Endodermal cell (in vitro differentiated cells): ENCODE measurements around the gene CD99. TPM values are rescaled to one million over a fixed set of nuclear protein-coding genes. Genes with fewer than 3 reads are reported as not detected.

ENCODE experiments used
- DNase-seq: peaks from one replicate; pipeline ENCODE4 v3.0.0-alpha.2; 2017
- H3K27ac ChIP-seq: 2 replicates; pipeline ENCODE4 v1.5.1; 2013; ENCODE audit warnings: mild to moderate bottlenecking, low read depth, low read length, moderate library complexity
- H3K27me3 ChIP-seq: 2 replicates; pipeline ENCODE4 v1.6.1; 2013; ENCODE audit warnings: mild to moderate bottlenecking, low read length, moderate library complexity; ENCODE audit not compliant: insufficient read depth, control insufficient read depth, poor library complexity, severe bottlenecking
- H3K36me3 ChIP-seq: 2 replicates; pipeline ENCODE4 v1.7.0; 2013; ENCODE audit warnings: mild to moderate bottlenecking, low read length, moderate library complexity; ENCODE audit not compliant: control insufficient read depth, insufficient read depth
- H3K4me1 ChIP-seq: one replicate; pipeline ENCODE4 v1.7.0; 2013; ENCODE audit warnings: low read length; ENCODE audit not compliant: control insufficient read depth, insufficient read depth
- H3K4me3 ChIP-seq: 2 replicates; pipeline ENCODE4 v1.5.1; 2013; ENCODE audit warnings: mild to moderate bottlenecking, low read length, moderate library complexity
- H3K9ac ChIP-seq: 2 replicates; pipeline ENCODE4 v1.6.1; 2013; ENCODE audit warnings: mild to moderate bottlenecking, low read length, moderate library complexity; ENCODE audit not compliant: poor library complexity, severe bottlenecking; ENCODE audit errors: extremely low read depth
- H3K9me3 ChIP-seq: 2 replicates; pipeline ENCODE4 v1.6.1; 2013; ENCODE audit warnings: mild to moderate bottlenecking, low read length, moderate library complexity; ENCODE audit not compliant: control insufficient read depth
- H3K27ac Mint-ChIP-seq: 2 replicates; pipeline ENCODE4 v1.8.0; 2020; ENCODE audit warnings: mixed read lengths
- H3K27me3 Mint-ChIP-seq: 2 replicates; pipeline ENCODE4 v1.8.0; 2021; ENCODE audit warnings: mild to moderate bottlenecking, mixed read lengths; ENCODE audit not compliant: insufficient read depth
- H3K36me3 Mint-ChIP-seq: 2 replicates; pipeline ENCODE4 v1.8.0; 2020; ENCODE audit warnings: low read depth, mixed read lengths
- H3K4me1 Mint-ChIP-seq: 2 replicates; pipeline ENCODE4 v1.8.0; 2020; ENCODE audit warnings: mixed read lengths
- H3K4me3 Mint-ChIP-seq: 2 replicates; pipeline ENCODE4 v1.8.0; 2020; ENCODE audit warnings: mild to moderate bottlenecking, moderate library complexity, mixed read lengths
- H3K9me3 Mint-ChIP-seq: 2 replicates; pipeline ENCODE4 v1.8.0; 2020; ENCODE audit warnings: mild to moderate bottlenecking, mixed read lengths
- WGBS, 2 experiments: methylation state at CpG; one replicate each; pipeline versions ENCODE4 v1.1.5 to v1.1.7; 2013; ENCODE audit warnings: missing lambda C conversion rate in 2 of 2, mixed read lengths in 1 of 2; ENCODE audit not compliant: insufficient coverage in 1 of 2, insufficient read length in 1 of 2; 5-methylcytosine and 5-hydroxymethylcytosine counted together
- total RNA-seq, 2 donors: library from RNA; stranded (reverse); fragmentation: NEBNext Ultra II Directional in 1 of 2; extraction: Animal tissue kit (Norgen Biotek cat#: 25700) in 1 of 2; gene quantifications; 2 replicates in 1 of 2; 3 replicates in 1 of 2; pipeline ENCODE4 v1.2.1, GENCODE V29; 2021
- TF ChIP-seq, protein P1 (sequence below): fragments of 200-600 bp; sonication (generic); conservative IDR thresholded peaks from 2 replicates; pipeline ENCODE4 v1.5.0; 2021; ENCODE audit warnings: antibody characterized with exemption, mild to moderate bottlenecking

The CD99 gene
- total RNA-seq, 2 donors from 2014 or later = 314 to 397 TPM

DNA sequence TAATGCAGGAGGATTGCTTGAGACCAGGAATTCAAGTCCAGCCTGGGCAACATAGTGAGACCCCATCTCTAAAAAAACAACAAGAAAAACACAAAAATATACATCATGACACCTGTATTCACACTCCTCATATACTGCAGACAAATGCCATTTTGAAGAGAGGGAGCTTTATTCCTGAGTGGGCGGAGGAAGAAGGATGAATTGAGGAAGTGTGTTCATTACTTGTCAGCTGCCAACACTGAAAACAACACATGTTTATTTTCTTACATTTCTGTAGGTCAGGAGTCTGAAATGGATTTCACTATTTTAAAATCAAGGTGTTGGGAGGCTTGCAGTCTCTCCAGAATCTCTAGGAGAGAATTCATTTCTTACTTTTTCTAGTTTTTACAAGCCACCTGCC, 47.2 kb upstream of the CD99 start:
- no peak overlapping the region for H3K9ac ChIP-seq
- peaks cover 35% of the 10 kb centered on the region for H3K36me3 ChIP-seq
- H3K27ac ChIP-seq = no peak overlapping the region
- no peaks in the 10 kb centered on the region for H3K27me3 ChIP-seq
- H3K9me3 Mint-ChIP-seq = no peaks in the 10 kb centered on the region
- no peaks in the 10 kb centered on the region for H3K27me3 Mint-ChIP-seq
- peaks cover 6% of the 10 kb centered on the region for H3K9me3 ChIP-seq
- no peak for DNase-seq
- no peak overlapping the region for H3K27ac Mint-ChIP-seq
- no CpG with 5 or more reads among the region's 1 CpG for WGBS, 2 experiments
- no peaks in the 10 kb centered on the region for H3K4me1 ChIP-seq
- TF ChIP-seq, protein P1, sequence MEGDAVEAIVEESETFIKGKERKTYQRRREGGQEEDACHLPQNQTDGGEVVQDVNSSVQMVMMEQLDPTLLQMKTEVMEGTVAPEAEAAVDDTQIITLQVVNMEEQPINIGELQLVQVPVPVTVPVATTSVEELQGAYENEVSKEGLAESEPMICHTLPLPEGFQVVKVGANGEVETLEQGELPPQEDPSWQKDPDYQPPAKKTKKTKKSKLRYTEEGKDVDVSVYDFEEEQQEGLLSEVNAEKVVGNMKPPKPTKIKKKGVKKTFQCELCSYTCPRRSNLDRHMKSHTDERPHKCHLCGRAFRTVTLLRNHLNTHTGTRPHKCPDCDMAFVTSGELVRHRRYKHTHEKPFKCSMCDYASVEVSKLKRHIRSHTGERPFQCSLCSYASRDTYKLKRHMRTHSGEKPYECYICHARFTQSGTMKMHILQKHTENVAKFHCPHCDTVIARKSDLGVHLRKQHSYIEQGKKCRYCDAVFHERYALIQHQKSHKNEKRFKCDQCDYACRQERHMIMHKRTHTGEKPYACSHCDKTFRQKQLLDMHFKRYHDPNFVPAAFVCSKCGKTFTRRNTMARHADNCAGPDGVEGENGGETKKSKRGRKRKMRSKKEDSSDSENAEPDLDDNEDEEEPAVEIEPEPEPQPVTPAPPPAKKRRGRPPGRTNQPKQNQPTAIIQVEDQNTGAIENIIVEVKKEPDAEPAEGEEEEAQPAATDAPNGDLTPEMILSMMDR = no peak
- no peaks in the 10 kb centered on the region for H3K4me1 Mint-ChIP-seq
- no peak overlapping the region for H3K4me3 ChIP-seq
- H3K36me3 Mint-ChIP-seq = peaks cover 65% of the 10 kb centered on the region
- H3K4me3 Mint-ChIP-seq = no peak overlapping the region

DNA sequence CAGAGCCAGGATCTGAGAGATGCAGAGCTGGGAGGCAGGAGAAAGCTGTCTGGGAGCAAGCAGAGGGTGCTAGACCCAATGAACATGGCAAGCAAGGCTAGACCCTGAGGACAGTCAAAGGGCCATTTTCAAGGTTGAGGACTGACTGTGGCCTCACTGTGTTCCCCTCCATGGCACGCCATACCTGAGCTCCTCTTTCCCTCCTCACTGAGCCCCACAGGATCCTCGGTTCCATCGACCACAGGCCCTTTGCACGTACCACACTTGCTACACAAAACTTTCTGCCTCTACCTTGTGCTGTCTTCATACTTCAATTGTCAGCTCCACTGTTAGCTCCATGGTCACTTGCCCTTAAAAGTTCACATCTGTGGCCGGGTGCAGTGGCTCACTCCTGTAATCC, 45.5 kb upstream of the CD99 start:
- H3K36me3 ChIP-seq = peaks cover 24% of the 10 kb centered on the region
- TF ChIP-seq, protein P1 = no peak
- H3K36me3 Mint-ChIP-seq = peaks cover 58% of the 10 kb centered on the region
- H3K9me3 ChIP-seq = peaks cover 6% of the 10 kb centered on the region
- H3K27me3 Mint-ChIP-seq = no peaks in the 10 kb centered on the region
- H3K4me1 ChIP-seq = no peaks in the 10 kb centered on the region
- no peak overlapping the region for H3K4me3 ChIP-seq
- no peaks in the 10 kb centered on the region for H3K9me3 Mint-ChIP-seq
- H3K4me3 Mint-ChIP-seq = no peak overlapping the region
- H3K27me3 ChIP-seq = no peaks in the 10 kb centered on the region
- peak; percentile 21 for DNase-seq
- H3K27ac Mint-ChIP-seq = no peak overlapping the region
- no peak overlapping the region for H3K27ac ChIP-seq
- H3K4me1 Mint-ChIP-seq = no peaks in the 10 kb centered on the region
- H3K9ac ChIP-seq = no peak overlapping the region
- WGBS, 2 experiments = 50 to 59% methylated on average over 4 to 5 of the region's 5 CpGs

DNA sequence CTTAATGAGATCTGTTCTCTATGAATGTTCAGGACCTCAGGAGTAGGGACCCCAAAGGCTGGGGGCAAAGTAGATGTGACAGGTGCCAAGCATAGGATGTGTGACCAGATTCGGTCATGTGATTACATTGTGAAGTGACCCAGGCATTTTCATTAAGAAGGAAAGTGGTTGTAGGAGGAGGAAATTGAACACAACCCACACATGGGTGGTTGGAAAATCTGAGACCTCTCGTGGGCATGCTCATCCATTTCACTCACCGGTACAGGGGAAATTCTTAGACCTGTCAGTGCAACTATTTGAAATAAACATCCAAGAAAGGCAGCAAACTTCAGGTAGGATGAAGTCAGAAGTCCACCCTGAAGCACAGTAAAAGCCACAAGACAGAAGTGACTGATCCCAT, 43.5 kb upstream of the CD99 start:
- peaks cover 11% of the 10 kb centered on the region for H3K36me3 ChIP-seq
- no peaks in the 10 kb centered on the region for H3K9me3 ChIP-seq
- Mint-ChIP-seq H3K4me1 (no peaks in the 10 kb centered on the region), H3K36me3 (peaks cover 54% of the 10 kb centered on the region), H3K27me3 (no peaks in the 10 kb centered on the region), H3K9me3 (no peaks in the 10 kb centered on the region), H3K4me3 (no peak overlapping the region), H3K27ac (no peak overlapping the region)
- H3K27me3 ChIP-seq = no peaks in the 10 kb centered on the region
- no peak overlapping the region for H3K27ac ChIP-seq
- 94% methylated on average over 2 to 3 of the region's 3 CpGs for WGBS, 2 experiments
- no peak overlapping the region for H3K9ac ChIP-seq
- H3K4me3 ChIP-seq = no peak overlapping the region
- TF ChIP-seq, protein P1 = no peak
- H3K4me1 ChIP-seq = no peaks in the 10 kb centered on the region
- no peak for DNase-seq
